22Rv1 (cell line): Measurements from ENCODE around the gene CNPY2.

ENCODE experiments used
- ZFX ChIP-seq: fragments of 450-650 bp; IDR thresholded peaks from 2 replicates; pipeline ENCODE4 v1.6.1; 2017; ENCODE audit warnings: antibody characterized with exemption, borderline replicate concordance
- TF ChIP-seq, protein P1 (sequence below): fragments of 450-650 bp; IDR thresholded peaks from 2 replicates; pipeline ENCODE4 v1.5.1; 2017; ENCODE audit warnings: mild to moderate bottlenecking

GRCh38 chr12:56300644-56301464 is 14.9 kb downstream of the CNPY2 start:
- TF ChIP-seq, protein P1, sequence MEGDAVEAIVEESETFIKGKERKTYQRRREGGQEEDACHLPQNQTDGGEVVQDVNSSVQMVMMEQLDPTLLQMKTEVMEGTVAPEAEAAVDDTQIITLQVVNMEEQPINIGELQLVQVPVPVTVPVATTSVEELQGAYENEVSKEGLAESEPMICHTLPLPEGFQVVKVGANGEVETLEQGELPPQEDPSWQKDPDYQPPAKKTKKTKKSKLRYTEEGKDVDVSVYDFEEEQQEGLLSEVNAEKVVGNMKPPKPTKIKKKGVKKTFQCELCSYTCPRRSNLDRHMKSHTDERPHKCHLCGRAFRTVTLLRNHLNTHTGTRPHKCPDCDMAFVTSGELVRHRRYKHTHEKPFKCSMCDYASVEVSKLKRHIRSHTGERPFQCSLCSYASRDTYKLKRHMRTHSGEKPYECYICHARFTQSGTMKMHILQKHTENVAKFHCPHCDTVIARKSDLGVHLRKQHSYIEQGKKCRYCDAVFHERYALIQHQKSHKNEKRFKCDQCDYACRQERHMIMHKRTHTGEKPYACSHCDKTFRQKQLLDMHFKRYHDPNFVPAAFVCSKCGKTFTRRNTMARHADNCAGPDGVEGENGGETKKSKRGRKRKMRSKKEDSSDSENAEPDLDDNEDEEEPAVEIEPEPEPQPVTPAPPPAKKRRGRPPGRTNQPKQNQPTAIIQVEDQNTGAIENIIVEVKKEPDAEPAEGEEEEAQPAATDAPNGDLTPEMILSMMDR: no peak
- TF ChIP-seq ZFX: no peak
